Osteocyte (in vitro differentiated cells): Measurements from ENCODE around the gene APC2. TPM values are rescaled to one million over a fixed set of nuclear protein-coding genes. Genes with fewer than 3 reads are reported as not detected.

Source experiments
- DNase-seq: peaks from one replicate; pipeline ENCODE4 v3.0.0; 2021; ENCODE audit warnings: mixed read lengths; ENCODE audit not compliant: unreplicated experiment; ENCODE audit errors: extremely low spot score
- H3K27ac Mint-ChIP-seq: one replicate; pipeline ENCODE4 v1.8.0; 2021; ENCODE audit warnings: mild to moderate bottlenecking, mixed read lengths; ENCODE audit not compliant: unreplicated experiment
- H3K27me3 Mint-ChIP-seq: one replicate; pipeline ENCODE4 v1.8.0; 2021; ENCODE audit warnings: mixed read lengths; ENCODE audit not compliant: unreplicated experiment
- H3K36me3 Mint-ChIP-seq: one replicate; pipeline ENCODE4 v1.8.0; 2021; ENCODE audit warnings: mixed read lengths; ENCODE audit not compliant: unreplicated experiment
- H3K4me1 Mint-ChIP-seq: one replicate; pipeline ENCODE4 v1.8.0; 2021; ENCODE audit warnings: mixed read lengths; ENCODE audit not compliant: unreplicated experiment
- H3K4me3 Mint-ChIP-seq: one replicate; pipeline ENCODE4 v1.8.0; 2021; ENCODE audit warnings: mild to moderate bottlenecking, moderate library complexity, mixed read lengths; ENCODE audit not compliant: unreplicated experiment
- H3K9me3 Mint-ChIP-seq: one replicate; pipeline ENCODE4 v1.8.0; 2021; ENCODE audit warnings: mixed read lengths; ENCODE audit not compliant: unreplicated experiment
- CTCF ChIP-seq: fragments of 200-600 bp; sonication (generic); IDR thresholded peaks from 2 replicates; pipeline ENCODE4 v1.5.0; 2021; ENCODE audit warnings: antibody characterized with exemption, mild to moderate bottlenecking, moderate library complexity
- total RNA-seq: library from RNA; stranded (reverse); gene quantifications from 2 replicates; pipeline ENCODE4 v1.2.1, GENCODE V29; 2021

APC2 gene
- total RNA-seq, 1 donor from 2014 or later: 1.2 TPM

- Mint-ChIP-seq H3K27ac (peak within 1 kb of the TSS; percentile 93), H3K4me1 (peaks cover 10% of the 10 kb centered on the region), H3K4me3 (peak within 1 kb of the TSS; percentile 87), H3K36me3 (no peaks in the 10 kb centered on the region), H3K9me3 (no peaks in the 10 kb centered on the region), H3K27me3 (peaks cover 9% of the 10 kb centered on the region)
- no peak for TF ChIP-seq CTCF
- DNase-seq: no peak
Measured at GRCh38 chr19:1491114-1491848, 41.4 kb downstream of the APC2 start, which contains the start of gene REEP6. Gene REEP6 (plus strand): TSS chr19:1491181. CDS start chr19:1491270, 89 bp downstream.

- Mint-ChIP-seq H3K4me1 (peaks cover 10% of the 10 kb centered on the region), H3K4me3 (peak overlapping the region; percentile 65), H3K27ac (no peak overlapping the region), H3K9me3 (no peaks in the 10 kb centered on the region), H3K36me3 (no peaks in the 10 kb centered on the region), H3K27me3 (peaks cover 9% of the 10 kb centered on the region)
- no peak for DNase-seq
- no peak for TF ChIP-seq CTCF
Measured at GRCh38 chr19:1491849-1492170, 41.9 kb downstream of the APC2 start.

- DNase-seq: no peak
- H3K27me3 Mint-ChIP-seq: peaks cover 9% of the 10 kb centered on the region
- H3K36me3 Mint-ChIP-seq: no peaks in the 10 kb centered on the region
- peak overlapping the region; percentile 65 for H3K4me3 Mint-ChIP-seq
- no peaks in the 10 kb centered on the region for H3K9me3 Mint-ChIP-seq
- no peak overlapping the region for H3K27ac Mint-ChIP-seq
- TF ChIP-seq CTCF: no peak
- peaks cover 10% of the 10 kb centered on the region for H3K4me1 Mint-ChIP-seq
Measured at GRCh38 chr19:1492474-1493006, 42.6 kb downstream of the APC2 start.

- no peak overlapping the region for H3K27ac Mint-ChIP-seq
- H3K4me1 Mint-ChIP-seq: peaks cover 10% of the 10 kb centered on the region
- H3K27me3 Mint-ChIP-seq: peaks cover 9% of the 10 kb centered on the region
- TF ChIP-seq CTCF: no peak
- DNase-seq: peak; percentile 80
- H3K36me3 Mint-ChIP-seq: no peaks in the 10 kb centered on the region
- H3K4me3 Mint-ChIP-seq: no peak overlapping the region
- no peaks in the 10 kb centered on the region for H3K9me3 Mint-ChIP-seq
Measured at GRCh38 chr19:1494115-1494815, 44.3 kb downstream of the APC2 start.
